Adrenal gland (tissue), 12 donors: Measurements from ENCODE around the gene TSSK2. TPM values are rescaled to one million over a fixed set of nuclear protein-coding genes. Genes with fewer than 3 reads are reported as not detected.

Experiments
- DNase-seq, 7 donors: peaks; one replicate each; pipeline ENCODE4 v3.0.0-alpha.2; 2019 to 2020
- H3K27ac ChIP-seq, 5 donors: fragments of 200-600 bp; sonication (generic) in 4 of 5; 1 replicate in 3 of 5; 2 replicates in 2 of 5; pipeline versions ENCODE4 v1.5.1 to v1.8.0; 2016 to 2020; ENCODE audit warnings: mild to moderate bottlenecking in 1 of 5
- H3K27me3 ChIP-seq: fragments of 200-600 bp; 2 replicates; pipeline ENCODE4 v1.8.0; 2021
- H3K36me3 ChIP-seq, 2 donors: fragments of 200-600 bp; replicated peaks in 1 of 2; 1 replicate in 1 of 2; 2 replicates in 1 of 2; pipeline versions ENCODE4 v1.5.1 to v1.8.0; 2018 to 2022
- H3K4me1 ChIP-seq, 2 donors: fragments of 200-600 bp; replicated peaks in 1 of 2; 1 replicate in 1 of 2; 2 replicates in 1 of 2; pipeline versions ENCODE4 v1.5.1 to v1.8.0; 2018 to 2021
- H3K4me3 ChIP-seq, 4 donors: fragments of 200-600 bp; sonication (generic) in 3 of 4; one replicate each; pipeline ENCODE4 v1.5.1; 2016 to 2018
- H3K9me3 ChIP-seq, 3 donors: fragments of 200-600 bp; sonication (generic) in 1 of 3; replicated peaks in 1 of 3; 1 replicate in 2 of 3; 2 replicates in 1 of 3; pipeline versions ENCODE4 v1.5.1 to v1.8.0; 2016 to 2021
- POLR2A ChIP-seq, 2 donors: fragments of 450-650 bp; IDR thresholded peaks; one replicate each; pipeline ENCODE4 v1.6.1; 2017; ENCODE audit warnings: antibody characterized with exemption in 2 of 2, mild to moderate bottlenecking in 2 of 2, moderate library complexity in 1 of 2
- WGBS, 4 donors: extraction: QIAGEN DNeasy Blood & Tissue Kit in 2 of 4; methylation state at CpG; one replicate each; pipeline versions ENCODE4 v1.1.5 to v1.1.7; 2013 to 2017; 5-methylcytosine and 5-hydroxymethylcytosine counted together
- intact Hi-C, 2 donors: fragments of 100-400 bp; cut with DNase I; formaldehyde crosslinking; loops; one replicate each; pipeline versions ENCODE4 v1.14.1 to v1.15.0; 2022 to 2023
- polyA plus RNA-seq, 3 donors: library from polyadenylated mRNA; stranded (reverse); fragments of 200-250 nt in 2 of 3; fragments of 350-450 nt in 1 of 3; fragmentation: Illumina TruSeq in 1 of 3; extraction: RNeasy Lipid Tissue Mini Kit (QIAGEN cat#74804) in 1 of 3; gene quantifications; one replicate each; pipeline ENCODE4 v1.2.3, GENCODE V29; 2013 to 2014
- total RNA-seq, 9 donors: library from RNA; depleted of rRNA in 4 of 9; stranded (reverse); fragments of >200 nt in 4 of 9; fragments of 120-200 nt in 1 of 9; fragmentation: NEBNext Ultra II Directional in 1 of 9; extraction: Animal tissue kit (Norgen Biotek cat#: 25700) in 1 of 9; gene quantifications; one replicate each; pipeline versions ENCODE4 v1.1.0 to v1.2.4, GENCODE V29; 2013 to 2023
- TF ChIP-seq, protein P1 (sequence below), 6 experiments: fragments of 450-650 bp in 4 of 6; fragments of 200-600 bp in 2 of 6; sonication (generic) in 1 of 6; IDR thresholded peaks; 1 replicate in 5 of 6; 2 replicates in 1 of 6; pipeline versions ENCODE4 v1.5.1 to v1.8.0; 2016 to 2021; ENCODE audit warnings: antibody characterized with exemption in 6 of 6, mild to moderate bottlenecking in 2 of 6, moderate library complexity in 1 of 6
- donor health status: healthy with polysubstance abuse.
- donor health status: Bipolar disorder and iron deficiency.
- donor health status: DM: yes; HTN: yes; CAD: no.
- donor health status: DM: no; HTN: no; CAD: no.
- donor health status: DM: no; HTN: no; CAD: no.
- donor health status: DM: yes; HTN: yes; CAD: no.

Gene TSSK2
- total and polyA plus RNA-seq, 12 donors, result 0.06 to 0.32 TPM; not detected in 10

DNA sequence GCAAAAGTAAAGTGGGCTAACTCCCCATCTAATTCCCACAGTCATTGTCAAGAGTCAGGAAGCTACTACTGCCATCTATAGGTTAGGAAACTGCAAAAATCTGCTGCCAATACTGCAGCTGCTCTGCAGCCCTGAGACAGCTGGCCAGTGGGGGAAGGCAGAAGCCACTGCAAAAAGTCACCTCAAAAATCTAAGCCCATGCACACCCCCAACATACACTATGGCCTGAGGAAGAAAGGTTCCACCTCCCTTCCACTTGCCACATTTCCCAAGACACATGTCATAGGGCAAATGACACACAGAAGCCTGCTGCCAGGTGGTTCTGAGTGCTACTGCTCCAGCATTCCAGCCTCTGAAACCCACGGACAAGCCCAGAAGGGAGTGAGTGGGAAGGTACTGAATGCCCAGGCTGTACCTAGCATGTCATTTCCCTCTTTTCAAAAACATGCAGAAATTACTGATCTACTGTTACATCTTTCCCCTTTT is 45.8 kb upstream of the TSSK2 start:
- H3K4me3 ChIP-seq, result no peak overlapping the region
- TF ChIP-seq POLR2A (IDR thresholded peaks at IDR 0.05), result no peak
- TF ChIP-seq, protein P1, sequence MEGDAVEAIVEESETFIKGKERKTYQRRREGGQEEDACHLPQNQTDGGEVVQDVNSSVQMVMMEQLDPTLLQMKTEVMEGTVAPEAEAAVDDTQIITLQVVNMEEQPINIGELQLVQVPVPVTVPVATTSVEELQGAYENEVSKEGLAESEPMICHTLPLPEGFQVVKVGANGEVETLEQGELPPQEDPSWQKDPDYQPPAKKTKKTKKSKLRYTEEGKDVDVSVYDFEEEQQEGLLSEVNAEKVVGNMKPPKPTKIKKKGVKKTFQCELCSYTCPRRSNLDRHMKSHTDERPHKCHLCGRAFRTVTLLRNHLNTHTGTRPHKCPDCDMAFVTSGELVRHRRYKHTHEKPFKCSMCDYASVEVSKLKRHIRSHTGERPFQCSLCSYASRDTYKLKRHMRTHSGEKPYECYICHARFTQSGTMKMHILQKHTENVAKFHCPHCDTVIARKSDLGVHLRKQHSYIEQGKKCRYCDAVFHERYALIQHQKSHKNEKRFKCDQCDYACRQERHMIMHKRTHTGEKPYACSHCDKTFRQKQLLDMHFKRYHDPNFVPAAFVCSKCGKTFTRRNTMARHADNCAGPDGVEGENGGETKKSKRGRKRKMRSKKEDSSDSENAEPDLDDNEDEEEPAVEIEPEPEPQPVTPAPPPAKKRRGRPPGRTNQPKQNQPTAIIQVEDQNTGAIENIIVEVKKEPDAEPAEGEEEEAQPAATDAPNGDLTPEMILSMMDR (IDR thresholded peaks at IDR 0.05), result peak in 3 of 6 experiments; percentile 16 to 38 (median 31)
- no peaks in the 10 kb centered on the region for H3K27me3 ChIP-seq
- H3K4me1 ChIP-seq, result peaks cover 16 to 17% of the 10 kb centered on the region in 2 donors
- H3K36me3 ChIP-seq, result no peaks in the 10 kb centered on the region
- no peak for DNase-seq
- no peaks in the 10 kb centered on the region for H3K9me3 ChIP-seq
- 9 to 18% (median 15%) methylated on average over 1 of the region's 1 CpG for WGBS, 4 donors
- intact Hi-C loops, result no loop called here
- H3K27ac ChIP-seq, result peak overlapping the region in 4 of 5 donors; percentile 7 to 40 (median 30)

DNA sequence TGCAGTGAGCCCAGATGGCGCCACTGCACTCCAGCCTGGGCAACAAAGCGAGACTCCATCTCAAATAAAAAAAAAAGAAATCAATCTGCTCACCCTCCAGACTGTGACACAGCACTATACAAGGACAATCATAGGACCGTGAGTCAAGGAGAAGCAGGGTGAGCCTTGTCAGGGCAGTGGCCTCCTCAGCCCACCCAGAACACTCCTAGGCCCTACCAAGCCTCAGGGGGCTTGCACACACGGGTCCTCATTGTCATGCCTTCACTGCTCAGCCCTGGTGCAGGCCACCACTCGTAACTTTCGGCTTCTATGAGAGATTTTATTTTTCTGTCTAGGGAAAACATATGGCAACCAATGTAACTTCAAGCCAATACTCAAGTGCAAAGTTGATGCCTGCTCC is 44.7 kb upstream of the TSSK2 start:
- H3K9me3 ChIP-seq, result no peaks in the 10 kb centered on the region
- H3K36me3 ChIP-seq, result no peaks in the 10 kb centered on the region
- WGBS, 4 donors, result 76 to 81% (median 80%) methylated on average over 4 to 6 of the region's 6 CpGs
- no peak for DNase-seq
- no peak overlapping the region for H3K4me3 ChIP-seq
- TF ChIP-seq, protein P1 (IDR thresholded peaks at IDR 0.05), result no peak
- no peak for TF ChIP-seq POLR2A (IDR thresholded peaks at IDR 0.05)
- intact Hi-C loops, result no loop called here
- peaks cover 16 to 17% of the 10 kb centered on the region in 2 donors for H3K4me1 ChIP-seq
- H3K27me3 ChIP-seq, result no peaks in the 10 kb centered on the region
- H3K27ac ChIP-seq, result peak overlapping the region in 2 of 5 donors; percentile 37 to 41

DNA sequence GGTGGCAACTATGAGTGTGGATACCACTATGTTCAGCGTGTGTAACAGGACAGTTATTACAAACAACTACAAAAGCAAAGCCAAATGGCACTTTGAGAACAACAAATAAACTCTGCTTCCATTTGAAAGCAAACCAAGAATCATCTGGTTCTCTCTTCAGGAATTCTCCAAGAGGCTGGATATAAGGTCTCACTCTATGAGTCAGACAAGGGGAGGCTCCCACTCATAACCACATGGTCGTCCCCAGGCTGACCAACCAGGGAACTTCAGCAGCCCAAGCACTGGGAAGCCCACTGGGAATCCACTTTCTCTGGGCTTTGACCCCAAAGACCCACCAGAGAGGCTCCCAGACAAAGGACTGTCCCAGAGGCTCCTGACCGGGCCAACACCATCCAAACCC is 44.2 kb upstream of the TSSK2 start:
- H3K4me3 ChIP-seq, result no peak overlapping the region
- no peaks in the 10 kb centered on the region for H3K36me3 ChIP-seq
- intact Hi-C loops, result no loop called here
- H3K9me3 ChIP-seq, result no peaks in the 10 kb centered on the region
- 86 to 93% (median 89%) methylated on average over 3 of the region's 3 CpGs for WGBS, 4 donors
- no peak for DNase-seq
- peak overlapping the region in 1 of 5 donors; percentile 37 for H3K27ac ChIP-seq
- H3K4me1 ChIP-seq, result peaks cover 16 to 17% of the 10 kb centered on the region in 2 donors
- TF ChIP-seq, protein P1 (IDR thresholded peaks at IDR 0.05), result no peak
- no peak for TF ChIP-seq POLR2A (IDR thresholded peaks at IDR 0.05)
- H3K27me3 ChIP-seq, result no peaks in the 10 kb centered on the region

DNA sequence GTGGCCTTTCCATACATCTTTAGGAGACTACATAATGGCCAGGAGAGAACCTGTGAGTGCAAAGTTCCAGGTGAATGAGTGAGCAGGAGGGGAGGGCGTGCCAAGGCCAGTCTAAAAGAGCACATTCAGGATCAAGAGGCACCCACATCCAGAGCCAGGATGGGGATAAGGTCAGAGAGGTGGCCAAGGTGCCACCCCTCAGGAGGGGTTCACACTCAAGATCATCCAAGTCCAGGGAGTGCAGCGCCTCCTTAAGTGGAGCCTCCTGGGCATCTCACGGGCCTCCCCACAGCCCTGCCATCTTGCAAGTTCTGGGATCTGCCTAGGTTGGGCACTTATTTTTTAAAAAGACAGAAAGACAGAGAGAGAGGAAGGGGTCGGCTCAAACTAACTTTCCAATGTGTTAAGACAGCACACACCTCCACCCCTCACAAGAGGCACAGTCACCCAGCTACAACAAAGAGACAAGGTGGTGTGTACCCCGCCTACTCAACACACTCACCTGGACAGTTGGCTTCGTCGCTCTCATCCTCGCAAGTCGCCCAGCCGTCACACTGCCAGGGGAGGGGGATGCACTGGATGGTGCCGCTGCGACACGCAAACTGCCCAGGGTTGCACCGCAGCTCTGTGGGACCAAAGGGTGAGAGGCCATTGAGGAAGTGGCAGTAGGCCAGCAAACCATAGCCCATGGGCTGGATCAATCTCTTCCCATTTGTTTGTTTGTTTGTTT is 42.1 kb upstream of the TSSK2 start:
- DNase-seq, result no peak
- intact Hi-C loops, result no loop called here
- Histone ChIP-seq H3K4me1 (peaks cover 16 to 17% of the 10 kb centered on the region in 2 donors), H3K27ac (no peak overlapping the region), H3K9me3 (no peaks in the 10 kb centered on the region), H3K4me3 (no peak overlapping the region), H3K36me3 (no peaks in the 10 kb centered on the region), H3K27me3 (no peaks in the 10 kb centered on the region)
- TF ChIP-seq, protein P1 (IDR thresholded peaks at IDR 0.05), result no peak
- no peak for TF ChIP-seq POLR2A (IDR thresholded peaks at IDR 0.05)
- 96 to 98% (median 97%) methylated on average over 14 of the region's 14 CpGs for WGBS, 4 donors
